Central memory CD4-positive, alpha-beta T cell (primary cell): ENCODE results near the gene NUDT16L1.

Experiments used
- DNase-seq: peaks from one replicate; pipeline ENCODE4 v3.0.0; 2022

Gene NUDT16L1

DNA sequence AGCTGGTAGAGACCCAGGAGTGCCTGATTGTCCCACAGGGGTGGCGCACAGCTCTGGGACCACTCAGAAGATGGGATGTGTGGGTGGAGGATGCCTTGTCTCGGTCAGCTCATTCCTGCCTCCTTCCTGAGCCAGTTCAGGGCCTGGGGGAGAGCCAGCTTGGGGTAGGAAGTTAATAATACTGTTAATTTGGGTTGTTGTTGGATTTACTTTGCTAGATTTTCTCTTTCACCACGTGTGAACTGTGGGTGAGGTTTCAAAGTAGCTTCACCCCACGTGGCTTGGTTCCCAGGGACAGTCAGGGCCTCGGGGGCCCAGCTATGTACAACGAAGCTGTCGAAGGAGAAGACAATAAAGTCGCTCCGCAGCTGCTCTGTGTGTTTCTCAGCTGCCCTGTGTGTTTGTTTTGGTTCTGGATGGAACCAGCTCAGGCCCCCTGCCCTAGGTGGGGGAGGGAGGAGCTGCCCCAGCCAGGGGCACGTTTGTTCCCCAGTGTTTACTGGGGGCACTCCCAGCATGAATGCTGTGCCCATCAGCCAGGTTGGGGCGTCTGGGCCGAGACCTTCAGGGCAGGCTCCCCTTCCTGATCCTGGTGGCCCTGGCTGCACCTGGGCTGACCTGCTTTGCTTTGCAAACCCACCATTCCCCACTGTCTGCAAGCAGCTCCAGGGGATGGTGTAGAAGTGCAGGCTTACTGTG, 2.3 kb downstream of the NUDT16L1 start:
- DNase-seq, result no peak

DNA sequence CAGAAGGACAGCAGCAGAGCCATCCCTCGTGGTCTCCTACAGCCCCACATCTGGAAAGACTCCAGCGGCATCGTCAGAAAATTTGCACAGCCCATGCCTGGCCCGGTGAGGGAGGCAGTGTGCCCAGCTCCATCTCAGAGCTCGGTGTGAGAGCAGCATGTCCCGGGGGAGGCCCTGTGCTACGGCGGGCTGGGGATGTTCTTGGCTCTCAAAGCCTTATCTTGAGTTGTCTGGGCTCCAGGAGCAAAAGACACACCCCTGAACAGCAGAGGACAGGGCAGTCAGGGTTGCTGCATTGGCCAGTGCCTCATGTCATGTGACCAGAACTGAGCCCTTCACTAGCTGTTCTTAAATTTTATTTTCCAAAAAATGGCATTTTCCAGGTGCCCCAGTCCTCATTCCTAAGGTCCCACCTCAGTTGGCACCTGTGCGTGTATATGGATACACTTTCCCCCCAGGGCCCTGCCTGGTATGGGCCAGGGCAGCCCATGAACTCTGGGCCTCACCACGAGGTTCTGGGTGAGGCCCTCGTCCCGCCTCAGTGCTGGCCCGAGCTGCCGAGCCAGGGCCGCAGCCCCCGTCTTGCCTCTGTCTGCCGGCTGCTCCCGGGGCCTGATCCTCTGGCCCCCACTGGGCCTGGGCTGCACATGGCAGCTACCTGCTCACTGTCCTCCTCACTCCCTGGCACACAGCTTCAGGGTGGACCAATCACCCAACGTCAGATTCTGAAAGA, 3.0 kb downstream of the NUDT16L1 start:
- DNase-seq, result no peak

GRCh38 chr16:4696905-4697847, 3.8 kb downstream of the NUDT16L1 start:
- DNase-seq, result no peak

- no peak for DNase-seq
Measured at GRCh38 chr16:4697848-4698291, 4.5 kb downstream of the NUDT16L1 start.

- DNase-seq, result no peak
Measured at GRCh38 chr16:4698321-4699045, 5.1 kb downstream of the NUDT16L1 start.

GRCh38 chr16:4699046-4699556, 5.7 kb downstream of the NUDT16L1 start:
- DNase-seq, result no peak

- DNase-seq, result peak; percentile 30
Measured at GRCh38 chr16:4700380-4700996, 7.1 kb downstream of the NUDT16L1 start.

DNA sequence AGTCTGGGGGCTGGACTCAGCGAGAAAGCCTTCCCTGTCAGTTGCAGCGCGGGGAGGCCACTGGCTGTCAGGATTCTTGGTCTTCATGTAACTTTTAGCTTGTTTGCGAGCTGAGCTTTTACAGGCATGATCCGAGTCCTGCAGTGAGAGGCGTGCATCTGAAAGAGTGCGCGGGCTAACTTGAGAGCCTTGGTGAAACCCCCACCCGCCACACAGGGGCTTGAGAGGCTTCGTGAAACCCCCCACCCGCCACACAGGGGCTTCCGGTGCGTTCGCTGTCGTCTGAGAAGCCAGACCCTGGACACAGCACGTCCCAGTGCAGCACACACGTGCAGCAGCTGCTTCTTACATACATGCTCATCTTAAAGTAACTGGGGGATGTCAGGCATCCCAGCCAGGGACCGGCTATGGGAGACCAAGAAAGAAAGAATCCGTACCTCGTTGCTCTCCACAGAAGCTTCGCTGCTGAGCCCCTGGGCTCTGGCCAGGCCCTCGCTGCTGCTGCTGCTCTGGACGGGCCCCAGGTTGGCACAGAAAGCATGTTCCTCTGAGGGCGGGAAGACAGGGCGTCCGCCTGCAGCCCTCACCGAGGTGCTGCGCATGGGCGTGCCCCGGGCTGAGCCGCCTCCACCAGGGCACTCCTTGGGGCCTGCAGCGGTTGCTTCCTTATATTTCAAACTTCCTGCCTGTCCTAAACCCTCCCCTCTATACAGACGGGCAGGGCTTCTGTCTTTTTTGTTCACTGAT, 7.8 kb downstream of the NUDT16L1 start:
- no peak for DNase-seq

- no peak for DNase-seq
Measured at GRCh38 chr16:4701791-4702465, 8.6 kb downstream of the NUDT16L1 start.

DNA sequence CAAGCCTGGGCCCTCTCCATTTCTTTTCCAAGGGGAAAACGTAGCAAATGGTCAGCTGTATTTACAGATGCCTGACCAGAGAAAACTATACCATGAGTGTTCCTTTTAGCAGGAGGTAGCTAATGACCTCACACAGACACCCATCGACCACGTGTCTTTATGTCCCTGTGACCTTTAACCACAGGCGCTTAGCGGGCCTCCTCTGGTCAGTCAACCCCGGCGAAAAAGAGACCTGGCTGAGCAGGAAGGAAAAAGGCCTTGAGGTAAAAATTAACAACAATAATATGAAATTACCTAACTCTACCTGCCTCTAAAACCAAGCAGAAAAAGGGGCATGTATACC, 9.1 kb downstream of the NUDT16L1 start:
- DNase-seq, result no peak

DNA sequence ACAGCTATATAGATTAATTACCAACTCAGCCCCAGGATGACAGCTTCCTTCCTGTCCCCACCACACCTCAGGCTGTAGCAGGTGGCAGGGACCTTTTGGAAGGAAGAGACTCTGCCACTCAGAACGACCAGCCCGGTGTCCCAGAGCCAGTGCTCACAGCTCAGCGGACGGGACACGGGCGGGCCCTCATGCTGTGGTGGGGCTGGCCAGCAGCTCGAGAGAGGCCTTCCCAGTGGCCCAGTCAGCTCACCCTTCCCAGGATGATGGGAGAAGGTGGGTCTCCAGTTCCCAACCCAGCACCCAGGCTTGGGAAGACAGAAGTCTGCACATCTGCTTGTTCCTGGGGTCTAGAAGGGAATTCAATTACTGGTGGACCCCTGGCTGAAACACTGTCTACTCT, 10.5 kb downstream of the NUDT16L1 start:
- no peak for DNase-seq

GRCh38 chr16:4704491-4704890, 11.1 kb downstream of the NUDT16L1 start:
- no peak for DNase-seq

- DNase-seq, result no peak
Measured at GRCh38 chr16:4704913-4705312, 11.6 kb downstream of the NUDT16L1 start.

DNA sequence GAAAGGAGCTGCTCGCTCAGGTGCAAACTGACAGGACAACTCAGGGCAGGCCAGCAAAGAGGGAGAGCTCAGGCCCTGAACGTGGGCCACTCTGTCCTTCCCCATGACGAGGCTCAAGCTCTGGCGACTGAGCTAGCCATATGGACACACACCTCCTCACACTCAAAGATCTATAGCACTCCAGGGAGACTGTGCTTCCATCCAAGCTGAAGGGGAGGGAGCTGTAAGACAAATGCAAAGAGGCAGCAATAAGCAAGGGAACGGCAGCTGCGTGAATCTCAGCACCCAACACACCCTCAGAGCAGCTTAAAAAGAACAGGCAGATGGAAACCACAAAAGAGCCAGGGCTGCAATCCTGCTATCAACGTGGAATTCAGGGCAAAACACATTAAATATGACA, 13.5 kb downstream of the NUDT16L1 start:
- DNase-seq, result no peak

DNA sequence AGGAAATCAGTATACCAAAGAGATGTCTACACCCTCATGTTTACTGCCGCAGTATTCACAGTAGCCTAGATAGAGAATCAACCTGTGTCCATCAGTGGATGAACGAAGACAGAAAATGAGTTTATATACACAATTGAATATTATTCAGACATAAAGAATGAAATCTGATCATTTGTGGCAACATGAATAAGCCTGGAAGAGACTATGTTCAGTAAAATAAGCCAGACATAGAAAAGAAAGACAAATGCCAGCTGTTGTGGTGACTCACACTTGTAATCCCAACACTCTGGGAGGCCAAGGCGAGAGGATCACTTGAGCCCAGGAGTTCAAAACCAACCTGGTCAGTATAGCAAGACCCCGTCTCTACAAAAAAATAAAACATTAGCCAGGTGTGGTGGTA, 16.1 kb downstream of the NUDT16L1 start:
- no peak for DNase-seq

DNA sequence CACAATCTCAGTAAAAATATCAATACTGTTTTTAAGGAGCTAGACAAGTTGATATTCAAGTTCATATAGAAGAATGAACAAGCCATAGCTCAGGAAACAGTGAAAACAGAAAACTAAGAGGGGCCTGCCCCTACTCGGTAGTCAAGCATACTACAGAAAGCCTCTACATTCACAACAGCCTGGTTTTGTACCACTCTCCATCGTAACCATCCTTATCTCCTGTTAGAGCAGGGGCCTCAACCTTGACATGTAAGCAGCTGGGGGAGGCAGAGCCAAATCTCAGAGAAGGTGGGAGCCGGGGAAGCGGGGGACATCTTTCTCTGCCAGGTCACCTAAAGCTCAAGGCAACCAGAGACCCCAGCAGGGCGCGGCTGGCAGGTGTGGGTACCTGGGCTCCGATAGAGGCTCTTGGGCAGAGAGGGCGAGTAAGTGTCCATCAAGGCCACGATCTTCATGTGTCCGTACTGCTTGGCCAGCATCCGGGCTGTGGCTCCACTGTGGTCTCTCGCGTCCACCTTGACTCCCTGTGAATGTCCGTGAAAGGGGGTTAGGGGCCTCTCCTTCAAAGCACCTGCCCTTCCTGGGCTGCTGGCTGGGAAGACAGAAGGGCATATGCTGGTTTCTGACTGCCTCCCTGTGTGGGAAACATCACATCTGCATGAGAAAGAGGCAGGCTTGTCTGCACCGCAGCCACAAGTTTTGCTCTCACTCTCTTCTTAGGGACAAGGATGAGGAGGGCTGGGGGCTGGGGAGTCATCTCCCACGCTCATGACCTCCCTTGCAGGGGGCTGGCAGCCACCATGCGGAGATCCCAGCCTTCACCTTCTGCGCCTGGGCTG, 20.5 kb downstream of the NUDT16L1 start:
- no peak for DNase-seq

DNA sequence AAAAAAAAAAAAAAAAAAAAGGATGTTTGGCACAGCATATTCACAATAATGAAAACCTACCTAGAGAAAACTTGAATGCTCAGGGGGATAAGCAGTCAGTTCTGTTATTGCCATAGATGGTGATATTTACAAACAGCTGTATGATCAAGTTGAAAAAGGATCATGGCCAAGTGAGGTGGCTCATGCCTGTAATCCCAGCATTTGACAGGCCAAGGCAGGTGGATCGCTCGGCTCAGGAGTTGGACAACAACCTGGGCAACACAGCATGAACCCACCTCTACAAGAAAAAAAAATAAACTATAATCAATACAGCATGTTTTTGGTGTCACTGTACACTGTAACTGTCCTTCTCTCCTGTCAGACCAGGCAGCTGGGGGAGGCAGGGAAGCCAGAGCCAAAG, 21.6 kb downstream of the NUDT16L1 start:
- no peak for DNase-seq

DNA sequence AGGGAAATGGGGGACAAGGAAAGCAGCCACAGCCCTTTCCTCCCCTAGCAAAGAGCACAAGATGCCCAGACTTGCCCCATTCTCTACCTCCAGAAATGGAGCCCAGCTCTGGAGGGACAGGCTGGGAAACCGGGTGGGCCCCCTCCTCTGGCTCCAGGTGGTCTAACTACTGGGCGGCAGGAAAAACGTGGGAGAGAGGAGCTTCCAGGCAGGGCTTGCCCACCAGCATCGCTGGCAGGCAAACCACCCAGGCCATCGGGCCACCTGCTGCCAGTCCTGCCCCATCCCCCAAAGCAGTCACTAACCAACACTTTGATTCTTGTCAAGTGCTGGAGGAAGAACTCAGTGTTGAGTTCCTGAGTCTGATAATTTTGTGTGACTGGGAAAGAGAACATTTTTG, 25.1 kb downstream of the NUDT16L1 start:
- no peak for DNase-seq

DNA sequence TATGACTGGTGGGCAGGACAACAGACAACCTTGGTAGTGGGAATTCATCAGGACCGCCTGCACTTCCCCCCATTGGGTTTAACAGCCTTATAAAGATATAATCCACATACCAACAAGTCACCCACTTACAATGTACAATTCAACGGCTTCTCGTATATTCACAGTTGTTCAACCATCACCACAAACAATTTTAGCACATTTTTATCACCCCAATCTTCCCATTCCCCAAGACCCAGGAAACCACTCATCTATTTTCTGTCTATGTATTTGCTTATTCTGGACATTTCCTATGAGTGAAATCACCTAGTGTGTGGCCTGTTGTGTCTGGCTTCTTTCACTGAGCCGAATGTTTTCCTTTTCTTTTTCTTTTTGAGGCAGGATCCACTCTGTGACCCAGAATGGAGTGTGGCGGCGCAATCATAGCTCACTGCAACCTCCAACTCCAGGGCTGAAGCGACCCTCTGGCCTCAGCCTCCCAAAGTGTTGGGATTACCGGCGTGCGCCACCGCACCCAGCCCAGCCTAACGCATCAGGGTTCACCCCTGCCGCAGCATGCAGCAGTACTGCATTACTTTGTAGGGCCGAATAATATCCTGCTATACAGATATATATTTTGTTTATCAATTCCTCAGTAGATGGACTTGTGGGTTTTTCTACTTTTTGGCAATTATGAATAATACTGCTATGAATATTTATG, 29.9 kb downstream of the NUDT16L1 start:
- no peak for DNase-seq
